ENCODE results near the gene NUP188. TPM values are rescaled to one million over a fixed set of nuclear protein-coding genes. Genes with fewer than 3 reads are reported as not detected.

NUP188 gene
- total RNA-seq, 1 experiment from 2014 or later: 98.9 TPM

GRCh38 chr9:128979111-128979510 lies 31.6 kb downstream of the NUP188 start:
- Mint-ChIP-seq H3K27ac (no peak overlapping the region), H3K9me3 (no peaks in the 10 kb centered on the region), H3K36me3 (peaks cover 76% of the 10 kb centered on the region), H3K4me1 (no peaks in the 10 kb centered on the region), H3K27me3 (ENCODE audit: low read depth) (no peaks in the 10 kb centered on the region), H3K4me3 (no peak overlapping the region)
- ATAC-seq: no peak
- no peak for TF ChIP-seq NFYB (CRISPR knock-in tag; conservative IDR thresholded peaks at IDR 0.05; ENCODE audit: low read depth)
- ChIA-PET CTCF (no interaction called here), POLR2A (no interaction called here)
- DNase-seq (ENCODE audit: low spot score): no peak

- Mint-ChIP-seq H3K36me3 (peaks cover 85% of the 10 kb centered on the region), H3K27me3 (ENCODE audit: low read depth) (no peaks in the 10 kb centered on the region), H3K4me3 (no peak overlapping the region), H3K27ac (no peak overlapping the region), H3K4me1 (no peaks in the 10 kb centered on the region), H3K9me3 (no peaks in the 10 kb centered on the region)
- DNase-seq (ENCODE audit: low spot score) (no peak), ATAC-seq (no peak)
- ChIA-PET POLR2A (no interaction called here), CTCF (no interaction called here)
- TF ChIP-seq USF1 (CRISPR knock-in tag; IDR thresholded peaks at IDR 0.05): no peak
- TF ChIP-seq TEAD1 (CRISPR knock-in tag; IDR thresholded peaks at IDR 0.05): no peak
- TF ChIP-seq RORB (CRISPR knock-in tag; IDR thresholded peaks at IDR 0.05): no peak
- TF ChIP-seq NFE2L1 (CRISPR knock-in tag; IDR thresholded peaks at IDR 0.05): no peak
- TF ChIP-seq ETV6 (CRISPR knock-in tag; IDR thresholded peaks at IDR 0.05): no peak
- TF ChIP-seq ZNF532 (CRISPR knock-in tag; IDR thresholded peaks at IDR 0.05; ENCODE audit: borderline replicate concordance): no peak
- no peak for TF ChIP-seq ZNF219 (CRISPR knock-in tag; IDR thresholded peaks at IDR 0.05; ENCODE audit: borderline replicate concordance)
- TF ChIP-seq USF2 (CRISPR knock-in tag; IDR thresholded peaks at IDR 0.05): no peak
- no peak for TF ChIP-seq E2F1 (CRISPR knock-in tag; IDR thresholded peaks at IDR 0.05)
- no peak for TF ChIP-seq ZBTB43 (CRISPR knock-in tag; IDR thresholded peaks at IDR 0.05)
- TF ChIP-seq ATF3 (CRISPR knock-in tag; conservative IDR thresholded peaks at IDR 0.05): no peak
- TF ChIP-seq ATF1 (CRISPR knock-in tag; IDR thresholded peaks at IDR 0.05): no peak
- TF ChIP-seq MXD4 (CRISPR knock-in tag; IDR thresholded peaks at IDR 0.05; ENCODE audit: borderline replicate concordance): no peak
- TF ChIP-seq SMAD3 (CRISPR knock-in tag; IDR thresholded peaks at IDR 0.05; ENCODE audit: borderline replicate concordance): no peak
- no peak for TF ChIP-seq SOX15 (CRISPR knock-in tag; IDR thresholded peaks at IDR 0.05)
- no peak for TF ChIP-seq GABPB1 (CRISPR knock-in tag; IDR thresholded peaks at IDR 0.05)
- TF ChIP-seq CDX4 (CRISPR knock-in tag; IDR thresholded peaks at IDR 0.05; ENCODE audit: borderline replicate concordance): no peak
- TF ChIP-seq CREB1 (CRISPR knock-in tag; IDR thresholded peaks at IDR 0.05): no peak
Measured at GRCh38 chr9:128983536-128983935, 36.0 kb downstream of the NUP188 start.

All from WTC11 (cell line).